ENCODE results near the gene RDH8.

Gene RDH8, protein sequence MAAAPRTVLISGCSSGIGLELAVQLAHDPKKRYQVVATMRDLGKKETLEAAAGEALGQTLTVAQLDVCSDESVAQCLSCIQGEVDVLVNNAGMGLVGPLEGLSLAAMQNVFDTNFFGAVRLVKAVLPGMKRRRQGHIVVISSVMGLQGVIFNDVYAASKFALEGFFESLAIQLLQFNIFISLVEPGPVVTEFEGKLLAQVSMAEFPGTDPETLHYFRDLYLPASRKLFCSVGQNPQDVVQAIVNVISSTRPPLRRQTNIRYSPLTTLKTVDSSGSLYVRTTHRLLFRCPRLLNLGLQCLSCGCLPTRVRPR

DNA sequence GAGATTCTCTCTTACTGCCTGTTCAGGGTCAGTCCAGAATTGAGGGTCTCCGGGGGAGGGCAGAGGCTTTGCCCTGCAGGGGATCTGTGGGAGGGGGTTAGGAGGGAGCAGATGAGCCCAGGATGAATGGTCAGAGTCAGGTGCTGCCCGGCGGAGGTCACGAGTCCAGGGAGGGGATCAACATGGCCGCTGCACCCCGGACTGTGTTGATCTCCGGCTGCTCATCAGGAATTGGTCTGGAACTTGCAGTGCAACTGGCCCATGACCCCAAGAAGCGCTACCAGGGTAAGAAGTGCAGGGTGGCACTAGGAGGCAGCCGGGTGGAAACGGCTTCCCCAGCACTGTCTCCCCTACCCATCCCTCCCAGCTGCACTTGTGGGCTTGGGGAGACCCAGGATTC lies at the start of gene RDH8:
Gene RDH8, plus strand, starts transcription at position 168 of the 400 bp plus-strand sequence. Its CDS starts 15 bp downstream, at position 183.
- DNase-seq = no peak

- no peak for DNase-seq
Observed at GRCh38 chr19:9966024-9966423, 47.3 kb upstream of the RDH8 start.

DNA sequence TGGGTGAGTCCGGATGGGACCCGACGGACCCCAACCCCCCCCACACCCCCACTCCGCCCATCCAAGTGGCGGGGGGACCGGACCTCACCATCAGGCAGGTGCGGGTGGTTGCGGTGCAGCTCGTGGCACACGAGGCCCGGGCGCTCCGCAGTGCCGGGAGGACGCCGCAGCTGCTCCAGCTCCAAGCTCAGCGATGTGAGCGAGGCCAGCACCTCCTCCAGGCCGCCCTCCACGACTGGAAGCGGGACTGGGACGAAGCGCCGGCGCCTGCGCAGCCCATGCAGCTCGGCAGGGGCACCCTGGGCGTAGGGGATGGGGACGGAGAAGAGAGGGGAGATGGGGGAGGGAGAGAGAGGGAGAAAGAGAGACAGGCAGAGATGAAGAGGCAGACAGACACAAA lies 46.8 kb upstream of the RDH8 start:
- no peak for DNase-seq

GRCh38 chr19:9967326-9967725 lies 46.0 kb upstream of the RDH8 start:
- no peak for DNase-seq

DNA sequence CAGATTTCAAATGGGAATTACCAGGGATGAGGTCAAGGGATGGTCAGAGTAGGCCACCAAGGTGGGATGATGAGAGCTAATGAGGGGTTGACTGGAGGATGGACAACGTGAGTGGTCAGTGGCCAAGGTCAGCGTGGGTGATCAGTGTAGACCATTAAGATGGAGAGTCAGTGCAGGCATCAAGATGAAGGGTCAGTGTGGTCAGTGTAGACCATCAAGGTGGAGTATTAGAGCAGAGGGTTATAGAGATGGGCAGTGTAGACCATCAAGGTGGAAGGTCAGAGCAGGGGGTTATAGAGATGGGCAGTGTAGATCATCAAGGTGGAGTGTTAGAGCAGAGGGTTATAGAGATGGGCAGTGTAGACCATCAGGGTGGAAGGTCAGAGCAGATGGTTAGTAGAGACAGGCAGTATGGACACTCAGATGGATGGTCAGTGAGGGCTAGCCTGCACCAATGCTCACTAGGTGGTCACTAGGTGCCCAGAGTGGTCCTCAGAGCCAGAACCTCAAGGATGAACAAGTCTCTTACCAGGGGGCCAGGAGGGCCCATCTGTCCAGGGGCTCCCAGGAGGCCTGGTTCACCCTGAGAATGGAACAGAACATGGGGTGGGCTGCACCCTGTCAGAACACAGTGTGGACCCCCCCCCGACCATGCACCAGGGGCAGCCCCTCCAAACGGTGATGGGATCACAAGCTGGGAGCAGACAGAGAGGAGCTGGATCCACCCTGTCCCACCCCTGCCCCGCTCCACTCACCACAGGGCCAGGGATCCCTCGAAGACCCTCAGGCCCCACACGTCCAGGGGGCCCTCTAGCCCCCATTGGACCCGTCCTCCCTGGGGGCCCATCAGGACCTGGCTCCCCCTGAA lies 44.2 kb upstream of the RDH8 start:
- no peak for DNase-seq

GRCh38 chr19:9969688-9969975 lies 43.7 kb upstream of the RDH8 start:
- no peak for DNase-seq

- no peak for DNase-seq
Observed at GRCh38 chr19:9970481-9970880, 42.8 kb upstream of the RDH8 start.

GRCh38 chr19:9971166-9971897 lies 42.0 kb upstream of the RDH8 start:
- no peak for DNase-seq

DNA sequence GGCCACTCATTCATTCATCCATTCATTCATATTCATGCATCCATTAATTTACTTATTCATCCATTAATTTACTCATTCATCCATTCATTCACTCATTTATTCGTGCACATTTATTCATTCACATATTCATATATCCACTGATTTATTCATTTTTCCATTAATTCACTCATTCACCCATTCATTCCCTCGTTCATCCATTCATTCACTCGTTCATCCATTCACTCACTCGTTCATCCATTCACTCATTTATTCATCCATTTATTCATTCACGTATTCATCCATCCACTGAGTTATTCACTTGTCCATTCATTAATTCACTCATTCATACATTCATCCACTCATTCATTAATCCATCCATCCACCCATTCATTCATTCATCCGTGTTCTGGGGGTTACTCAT lies 41.2 kb upstream of the RDH8 start:
- DNase-seq = no peak

DNA sequence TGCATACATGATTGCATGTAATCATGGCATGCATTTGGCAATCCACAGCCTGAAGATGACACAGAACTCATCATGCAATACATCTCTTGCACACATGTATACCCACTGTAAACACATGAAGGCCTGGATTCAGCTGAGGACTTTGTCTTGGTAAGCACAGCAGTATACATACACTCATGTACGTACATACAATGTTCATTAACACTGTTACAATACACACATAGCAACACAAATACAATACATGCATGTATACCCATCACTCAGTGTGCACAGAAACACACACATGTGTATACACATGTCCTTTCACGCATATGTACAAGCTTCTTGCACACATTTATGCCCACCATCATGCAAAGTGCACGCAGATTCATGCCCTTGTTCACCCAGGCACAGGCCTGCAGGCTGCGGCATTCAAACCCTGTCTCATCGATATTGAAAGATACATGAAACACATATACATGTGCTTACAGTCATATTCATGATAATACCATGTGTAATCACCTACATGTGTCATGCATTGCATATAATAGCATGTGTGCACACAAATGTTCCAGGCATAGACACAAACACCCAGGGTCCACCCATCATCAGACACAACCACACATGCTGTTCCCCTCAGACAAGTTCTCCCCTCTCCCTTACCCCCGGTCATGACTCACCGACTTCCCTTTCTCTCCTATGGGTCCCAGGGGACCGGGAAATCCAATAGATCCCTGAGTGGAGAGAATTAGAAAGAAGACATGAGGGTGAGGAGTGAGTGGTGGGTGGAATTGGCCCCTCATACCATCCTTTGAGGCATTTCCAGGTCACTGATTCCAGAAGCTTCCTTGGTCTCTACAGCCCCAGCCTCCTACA lies 31.6 kb upstream of the RDH8 start:
- DNase-seq = no peak

DNA sequence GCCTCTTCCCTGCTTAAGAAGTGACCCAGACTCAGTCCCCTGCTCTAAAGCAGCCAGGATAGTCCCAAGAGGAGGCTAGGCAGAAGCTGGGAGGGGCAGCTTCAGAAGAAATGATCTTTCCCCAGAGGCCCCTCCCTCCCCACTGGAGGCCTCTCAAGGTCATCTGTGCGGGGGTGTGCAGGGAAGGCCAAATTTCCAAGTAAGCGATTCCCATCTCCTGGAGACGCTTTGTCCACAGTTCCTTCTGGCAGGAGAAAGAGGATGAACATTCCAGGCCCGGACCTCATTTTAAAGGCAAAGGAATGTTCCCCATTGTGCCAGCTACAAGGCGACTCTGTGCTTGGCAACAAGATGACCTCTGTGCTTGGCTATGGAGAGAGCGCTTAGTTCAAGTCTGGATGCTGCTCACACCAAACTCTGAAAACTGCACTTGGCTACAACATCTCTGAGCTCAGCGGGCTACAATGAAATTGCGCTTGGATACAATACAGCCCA lies 26.4 kb upstream of the RDH8 start:
- no peak for DNase-seq

DNA sequence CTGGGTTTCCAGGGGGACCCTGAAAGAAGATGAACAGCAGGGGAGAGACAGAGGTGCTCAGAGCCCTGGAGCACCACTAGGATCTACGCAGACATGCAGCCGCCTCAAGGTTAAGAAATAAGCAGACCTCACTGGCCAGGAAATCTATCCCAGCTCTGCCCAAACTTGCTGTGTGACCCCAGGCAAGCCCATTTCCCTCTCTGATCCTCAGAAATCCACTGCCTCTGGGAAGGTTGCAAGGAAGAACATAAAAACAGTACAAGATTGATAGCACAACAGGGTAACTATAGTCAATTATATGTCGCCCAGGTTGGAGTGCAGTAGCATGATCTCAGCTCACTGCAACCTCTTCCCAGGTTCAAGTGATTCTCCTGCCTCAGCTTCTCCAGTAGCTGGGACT lies 23.8 kb upstream of the RDH8 start:
- DNase-seq = no peak

GRCh38 chr19:9991425-9992191 lies 21.7 kb upstream of the RDH8 start:
- no peak for DNase-seq

- DNase-seq = no peak
Observed at GRCh38 chr19:9995084-9995483, 18.2 kb upstream of the RDH8 start.

DNA sequence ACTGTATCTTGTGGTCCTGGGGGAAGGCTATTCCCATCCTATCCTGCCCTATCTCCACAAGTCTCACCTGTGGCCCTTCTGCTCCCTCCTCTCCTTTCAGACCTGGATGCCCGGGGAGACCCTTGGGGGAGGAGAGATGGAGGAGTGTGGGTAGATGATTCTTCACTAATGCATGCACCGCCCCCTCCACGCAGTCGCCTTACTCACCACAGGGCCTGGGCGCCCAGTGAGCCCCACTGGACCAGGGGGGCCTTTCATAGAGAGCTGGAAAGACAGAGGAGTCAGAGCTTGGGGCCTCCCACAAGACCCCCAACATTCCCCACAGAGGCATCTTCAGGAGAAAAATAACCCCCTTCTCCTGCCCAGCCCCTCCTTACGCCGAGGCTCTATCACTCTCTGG lies 17.3 kb upstream of the RDH8 start:
- no peak for DNase-seq

GRCh38 chr19:9996541-9996940 lies 16.7 kb upstream of the RDH8 start:
- no peak for DNase-seq

- peak; percentile 28 to 77 for DNase-seq
Observed at GRCh38 chr19:10000171-10000826, 13.0 kb upstream of the RDH8 start.

GRCh38 chr19:10001899-10002298 lies 11.4 kb upstream of the RDH8 start:
- DNase-seq = peak in 1 of 2 donors; percentile 38

- no peak for DNase-seq
Observed at GRCh38 chr19:10003271-10003670, 10.0 kb upstream of the RDH8 start.

GRCh38 chr19:10004617-10005016 lies 8.7 kb upstream of the RDH8 start:
- no peak for DNase-seq

DNA sequence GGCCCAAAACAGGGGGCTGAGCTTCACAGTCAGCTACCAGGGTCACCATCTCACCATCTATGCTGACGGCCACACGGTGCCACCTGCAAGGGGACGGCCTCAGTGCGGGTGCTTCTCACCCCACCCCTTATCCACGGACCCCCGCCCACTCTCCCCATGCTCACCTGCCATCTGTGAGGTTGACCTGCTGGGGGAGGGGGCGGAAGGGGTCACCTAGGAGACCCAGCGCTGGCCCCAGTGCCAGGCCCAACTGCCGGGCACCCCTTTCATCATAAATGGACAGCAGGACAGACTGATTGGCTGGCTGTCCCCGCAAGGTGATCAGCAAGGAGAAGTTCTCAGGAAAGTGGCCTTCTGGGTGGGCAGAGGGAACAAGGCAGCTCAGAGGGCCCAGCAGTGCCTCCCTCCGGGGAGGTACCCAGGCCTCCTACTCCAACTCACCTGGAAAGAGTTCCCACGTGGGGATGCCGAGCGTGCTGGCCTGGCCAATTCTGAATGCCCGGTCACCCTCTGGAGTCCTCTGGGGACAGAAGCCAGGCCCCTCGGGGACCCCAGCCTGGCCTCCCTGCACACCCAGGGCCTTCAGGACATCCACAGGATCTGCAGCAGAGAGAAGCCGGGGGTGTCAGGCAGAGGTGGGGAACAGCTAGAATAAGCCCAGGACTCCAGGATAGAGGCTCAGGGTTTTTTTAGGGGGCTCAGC lies 7.5 kb upstream of the RDH8 start:
- DNase-seq = no peak
